OCI-LY7 (cell line): Measurements from ENCODE around the gene ABCC9. TPM values are rescaled to one million over a fixed set of nuclear protein-coding genes. Genes with fewer than 3 reads are reported as not detected.

ENCODE experiments used
- BruUV-seq: library from RNA; stranded (reverse); fragments of 400-500 nt; replicated peaks from 2 replicates; lab custom pipeline; 2021; lab: Mats Ljungman, UMichigan
- CTCF ChIA-PET: fragments of 300-600 bp; sonication (Branson Sonifier 250); formaldehyde crosslinking; loops from one replicate; lab custom pipeline; 2022; ENCODE audit warnings: antibody characterized with exemption; ENCODE audit not compliant: unreplicated experiment; lab: Charles Lee
- POLR2A ChIA-PET: fragments of 300-600 bp; sonication (Branson Sonifier 250); formaldehyde crosslinking; loops from one replicate; lab custom pipeline; 2022; ENCODE audit warnings: antibody characterized with exemption; lab: Charles Lee
- DNase-seq: peaks from one replicate; pipeline ENCODE4 v3.0.0-alpha.2; 2015; ENCODE audit warnings: low spot score
- H2AFZ ChIP-seq: fragments of 200-600 bp; sonication (generic), shearing (Covaris generic); 2 replicates; pipeline ENCODE4 v1.6.1; 2014; ENCODE audit warnings: mild to moderate bottlenecking, antibody characterized with exemption, low read length, moderate library complexity
- H3K27ac ChIP-seq: fragments of 200-600 bp; sonication (generic); 2 replicates; pipeline ENCODE4 v1.5.1; 2014; ENCODE audit warnings: mixed run types, low read depth, mild to moderate bottlenecking, moderate library complexity, low read length, inconsistent platforms; ENCODE audit not compliant: poor library complexity, severe bottlenecking
- H3K36me3 ChIP-seq: fragments of 200-600 bp; sonication (generic); 2 replicates; pipeline ENCODE4 v1.6.1; 2014; ENCODE audit warnings: mild to moderate bottlenecking, antibody characterized with exemption, low read length, moderate library complexity, mixed read lengths; ENCODE audit not compliant: insufficient read depth
- H3K4me1 ChIP-seq: fragments of 200-600 bp; sonication (generic); 2 replicates; pipeline ENCODE4 v1.5.1; 2014; ENCODE audit warnings: mild to moderate bottlenecking, low read length; ENCODE audit not compliant: insufficient read depth, poor library complexity, severe bottlenecking
- H3K4me2 ChIP-seq: fragments of 200-600 bp; sonication (generic); 2 replicates; pipeline ENCODE4 v1.6.1; 2014; ENCODE audit warnings: mild to moderate bottlenecking, low read length
- H3K4me3 ChIP-seq: fragments of 200-600 bp; sonication (generic); 2 replicates; pipeline ENCODE4 v1.5.1; 2014; ENCODE audit warnings: mild to moderate bottlenecking, low read depth, low read length; ENCODE audit not compliant: poor library complexity, severe bottlenecking
- H3K79me2 ChIP-seq: fragments of 200-600 bp; sonication (generic); 2 replicates; pipeline ENCODE4 v1.6.1; 2016; ENCODE audit warnings: low read depth, mild to moderate bottlenecking, low read length, moderate library complexity, mixed read lengths; ENCODE audit not compliant: insufficient read depth
- H3K9me2 ChIP-seq: fragments of 200-600 bp; sonication (generic); 2 replicates; pipeline ENCODE4 v1.6.1; 2016; ENCODE audit warnings: mild to moderate bottlenecking, low read length, mixed read lengths; ENCODE audit not compliant: insufficient read depth
- H3K9me3 ChIP-seq: fragments of 200-600 bp; sonication (generic); 2 replicates; pipeline ENCODE4 v1.6.1; 2014; ENCODE audit warnings: mild to moderate bottlenecking, mixed run types, low read length, mixed read lengths
- H4K20me1 ChIP-seq: fragments of 200-600 bp; sonication (generic); 2 replicates; pipeline ENCODE4 v1.6.1; 2014; ENCODE audit warnings: mild to moderate bottlenecking, antibody characterized with exemption, low read length, moderate library complexity, mixed read lengths; ENCODE audit not compliant: insufficient read depth
- EZH2phosphoT487 ChIP-seq: fragments of 200-600 bp; sonication (generic); IDR thresholded peaks from 2 replicates; pipeline ENCODE4 v1.6.1; 2018; ENCODE audit warnings: low read depth, borderline replicate concordance, mild to moderate bottlenecking, mixed run types, antibody characterized with exemption, low read length, moderate library complexity, mixed read lengths
- intact Hi-C: fragments of 100-400 bp; cut with micrococcal nuclease; formaldehyde crosslinking; loops from one replicate; pipeline ENCODE4 v1.10.0; 2022; ENCODE audit not compliant: unreplicated experiment
- total RNA-seq, 2 experiments: library from RNA; depleted of rRNA in 1 of 2; stranded (reverse); fragments of >200 nt in 1 of 2; shearing (Covaris generic) in 1 of 2; gene quantifications; 2 replicates each; pipeline ENCODE4 v1.2.3, GENCODE V29; 2014 to 2022
- TF ChIP-seq, protein P1 (sequence below): fragments of 200-600 bp; sonication (generic); conservative IDR thresholded peaks from 2 replicates; pipeline ENCODE4 v1.5.1; 2014; ENCODE audit warnings: mild to moderate bottlenecking, antibody characterized with exemption, low read length, moderate library complexity, mixed read lengths

ABCC9 gene
- total RNA-seq, 2 experiments from 2014 or later: not detected

- Histone ChIP-seq H3K79me2 (no peaks in the 10 kb centered on the region), H2AFZ (no peak overlapping the region), H3K4me2 (no peak overlapping the region), H3K4me1 (peaks cover 8% of the 10 kb centered on the region), H3K9me2 (no peaks in the 10 kb centered on the region), H4K20me1 (no peaks in the 10 kb centered on the region), H3K27ac (no peak overlapping the region), H3K9me3 (no peaks in the 10 kb centered on the region), H3K4me3 (no peak overlapping the region), H3K36me3 (no peaks in the 10 kb centered on the region)
- DNase-seq: no peak
- intact Hi-C loops: no loop called here
- POLR2A ChIA-PET: interaction anchor here (0.6 kb wide), 1 partner anchor 15 kb away, joined by 4 read pairs; no protein-coding TSS in a partner anchor
- TF ChIP-seq, protein P1, sequence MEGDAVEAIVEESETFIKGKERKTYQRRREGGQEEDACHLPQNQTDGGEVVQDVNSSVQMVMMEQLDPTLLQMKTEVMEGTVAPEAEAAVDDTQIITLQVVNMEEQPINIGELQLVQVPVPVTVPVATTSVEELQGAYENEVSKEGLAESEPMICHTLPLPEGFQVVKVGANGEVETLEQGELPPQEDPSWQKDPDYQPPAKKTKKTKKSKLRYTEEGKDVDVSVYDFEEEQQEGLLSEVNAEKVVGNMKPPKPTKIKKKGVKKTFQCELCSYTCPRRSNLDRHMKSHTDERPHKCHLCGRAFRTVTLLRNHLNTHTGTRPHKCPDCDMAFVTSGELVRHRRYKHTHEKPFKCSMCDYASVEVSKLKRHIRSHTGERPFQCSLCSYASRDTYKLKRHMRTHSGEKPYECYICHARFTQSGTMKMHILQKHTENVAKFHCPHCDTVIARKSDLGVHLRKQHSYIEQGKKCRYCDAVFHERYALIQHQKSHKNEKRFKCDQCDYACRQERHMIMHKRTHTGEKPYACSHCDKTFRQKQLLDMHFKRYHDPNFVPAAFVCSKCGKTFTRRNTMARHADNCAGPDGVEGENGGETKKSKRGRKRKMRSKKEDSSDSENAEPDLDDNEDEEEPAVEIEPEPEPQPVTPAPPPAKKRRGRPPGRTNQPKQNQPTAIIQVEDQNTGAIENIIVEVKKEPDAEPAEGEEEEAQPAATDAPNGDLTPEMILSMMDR: no peak
- TF ChIP-seq EZH2phosphoT487: no peak
- CTCF ChIA-PET: no interaction called here
- no TSS peak for BruUV-seq
Observed at GRCh38 chr12:21988619-21989018, 47.4 kb upstream of the ABCC9 start.

GRCh38 chr12:21987755-21988154 lies 46.5 kb upstream of the ABCC9 start:
- no peak overlapping the region for H3K27ac ChIP-seq
- H3K79me2 ChIP-seq: no peaks in the 10 kb centered on the region
- H3K9me3 ChIP-seq: no peaks in the 10 kb centered on the region
- H3K4me2 ChIP-seq: no peak overlapping the region
- peaks cover 3% of the 10 kb centered on the region for H3K4me1 ChIP-seq
- intact Hi-C loops: no loop called here
- CTCF ChIA-PET: no interaction called here
- no TSS peak for BruUV-seq
- H2AFZ ChIP-seq: no peak overlapping the region
- H4K20me1 ChIP-seq: no peaks in the 10 kb centered on the region
- POLR2A ChIA-PET: interaction anchor here (0.6 to 0.7 kb wide), 2 partner anchors 46 to 1095 kb away, joined by 3 read pairs; no protein-coding TSS in a partner anchor
- H3K4me3 ChIP-seq: no peak overlapping the region
- no peaks in the 10 kb centered on the region for H3K9me2 ChIP-seq
- DNase-seq: no peak
- no peaks in the 10 kb centered on the region for H3K36me3 ChIP-seq
- TF ChIP-seq, protein P1: no peak
- TF ChIP-seq EZH2phosphoT487: no peak

DNA sequence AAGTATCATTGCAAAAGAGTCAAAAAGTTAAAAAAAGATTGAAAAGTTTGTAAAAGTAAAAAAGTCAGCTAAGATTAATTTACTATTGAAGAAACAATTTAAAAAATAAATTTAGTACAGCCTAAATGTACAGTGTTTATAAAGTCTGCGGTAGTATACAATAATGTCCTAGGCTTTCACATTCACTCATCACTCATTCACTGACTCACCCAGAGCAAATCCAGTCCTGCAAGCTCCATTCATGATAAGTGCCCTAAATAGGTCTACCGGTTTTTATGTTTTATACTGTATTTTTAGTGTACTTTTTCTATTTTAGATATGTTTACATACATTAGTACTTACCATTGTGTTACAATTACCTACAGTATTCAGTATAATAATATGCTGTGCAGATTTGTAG lies 43.9 kb upstream of the ABCC9 start:
- ChIA-PET CTCF (no interaction called here), POLR2A (interaction anchor here (0.6 to 1.1 kb wide), 2 partner anchors 10 to 15 kb away, joined by 3 read pairs; no protein-coding TSS in a partner anchor)
- Histone ChIP-seq H4K20me1 (no peaks in the 10 kb centered on the region), H3K9me3 (no peaks in the 10 kb centered on the region), H3K4me3 (no peak overlapping the region), H3K9me2 (no peaks in the 10 kb centered on the region), H3K27ac (no peak overlapping the region), H3K36me3 (no peaks in the 10 kb centered on the region), H2AFZ (no peak overlapping the region), H3K4me1 (no peaks in the 10 kb centered on the region), H3K79me2 (no peaks in the 10 kb centered on the region), H3K4me2 (no peak overlapping the region)
- intact Hi-C loops: no loop called here
- TF ChIP-seq EZH2phosphoT487: no peak
- TF ChIP-seq, protein P1: no peak
- no TSS peak for BruUV-seq
- no peak for DNase-seq
